Heart left ventricle (tissue), 16 donors: ENCODE measurements around the gene CCM2. TPM values are rescaled to one million over a fixed set of nuclear protein-coding genes. Genes with fewer than 3 reads are reported as not detected.

Source experiments
- ATAC-seq, 4 donors: fragments of 200-7000 bp; cut with Tn5 transposase; one replicate each; pipeline ENCODE4 v1.9.1; 2020 to 2022; ENCODE audit warnings: moderate library complexity in 4 of 4, mild to moderate bottlenecking in 3 of 4, moderate number of reproducible peaks in 1 of 4
- DNase-seq, 5 donors: peaks; one replicate each; pipeline ENCODE4 v3.0.0-alpha.2; 2020
- H3K27ac ChIP-seq, 12 donors: fragments of 200-600 bp; sonication (generic) in 4 of 12; one replicate each; pipeline versions ENCODE4 v1.5.0 to v1.8.0; 2016 to 2022; ENCODE audit warnings: mild to moderate bottlenecking in 2 of 12
- H3K27me3 ChIP-seq, 9 donors: fragments of 200-600 bp; sonication (generic) in 2 of 9; one replicate each; pipeline versions ENCODE4 v1.5.1 to v1.8.0; 2016 to 2022; ENCODE audit warnings: mild to moderate bottlenecking in 3 of 9
- H3K36me3 ChIP-seq, 9 donors: fragments of 200-600 bp; sonication (generic) in 2 of 9; one replicate each; pipeline versions ENCODE4 v1.5.0 to v1.8.0; 2018 to 2022; ENCODE audit warnings: mild to moderate bottlenecking in 2 of 9
- H3K4me1 ChIP-seq, 12 donors: fragments of 200-600 bp; sonication (generic) in 4 of 12; one replicate each; pipeline versions ENCODE4 v1.5.0 to v1.8.0; 2016 to 2022; ENCODE audit warnings: mild to moderate bottlenecking in 3 of 12
- H3K4me3 ChIP-seq, 12 donors: fragments of 200-600 bp; sonication (generic) in 4 of 12; one replicate each; pipeline versions ENCODE4 v1.5.0 to v1.8.0; 2017 to 2022; ENCODE audit warnings: mild to moderate bottlenecking in 9 of 12, moderate library complexity in 4 of 12
- H3K9me3 ChIP-seq, 12 donors: fragments of 200-600 bp; sonication (generic) in 4 of 12; one replicate each; pipeline versions ENCODE4 v1.5.0 to v1.8.0; 2016 to 2022; ENCODE audit warnings: mild to moderate bottlenecking in 1 of 12
- POLR2A ChIP-seq, 2 donors: fragments of 450-650 bp; IDR thresholded peaks; one replicate each; pipeline ENCODE4 v1.6.1; 2017; ENCODE audit warnings: antibody characterized with exemption in 2 of 2, mild to moderate bottlenecking in 2 of 2, moderate library complexity in 2 of 2
- WGBS, 4 donors: extraction: QIAGEN DNeasy Blood & Tissue Kit in 2 of 4; methylation state at CpG; one replicate each; pipeline versions ENCODE4 v1.1.5 to v1.1.7; 2013 to 2018; 5-methylcytosine and 5-hydroxymethylcytosine counted together
- intact Hi-C, 10 donors: fragments of 100-400 bp; cut with DNase I; formaldehyde crosslinking; loops; one replicate each; pipeline versions ENCODE4 v1.11.1 to v1.14.2; 2022
- polyA plus RNA-seq, 2 donors: library from polyadenylated mRNA; stranded (reverse); fragments of 200-250 nt; gene quantifications; one replicate each; pipeline ENCODE4 v1.2.3, GENCODE V29; 2013
- total RNA-seq, 9 donors: library from RNA; depleted of rRNA in 2 of 9; stranded (reverse); fragments of >200 nt in 2 of 9; fragmentation: NEBNext Ultra II Directional in 3 of 9; extraction: Animal tissue kit (Norgen Biotek cat#: 25700) in 3 of 9; gene quantifications; one replicate each; pipeline versions ENCODE4 v1.1.0 to v1.2.4, GENCODE V29; 2016 to 2023
- TF ChIP-seq, protein P1 (sequence below), 12 donors: fragments of 200-600 bp; sonication (generic) in 4 of 12; IDR thresholded peaks; one replicate each; pipeline versions ENCODE4 v1.5.0 to v1.8.0; 2018 to 2022; ENCODE audit warnings: antibody characterized with exemption in 12 of 12, mild to moderate bottlenecking in 5 of 12
- donor health status: ischemic (EF 13 %, LVEDD 7.1; RV severe dilation, severe dysfunction).
- donor health status: healthy with polysubstance abuse.
- donor health status: DM: no; HTN: yes; CAD: no.
- donor health status: DM: no; HTN: no; CAD: no.
- donor health status: ischemic (EF 25% LVEDD 6.9; RV normal size, moderate dysfunction).
- donor health status: ischemic (EF 25% LVEDD 5.7; RV mildly dilated, moderate dysfunction).
- donor health status: healthy.
- donor health status: DM: yes; HTN: yes; CAD: no.
- donor health status: ischemic (EF 35%, LVEDD 5.7; RV mildly dilated, moderate dysfunction).
- donor health status: nonischemic (EF 11% LVEDD 7.7; RV severe dilation, severe dysfunction).
- donor health status: DM: yes; HTN: yes; CAD: no.
- donor health status: PGD.
- donor health status: ischemic (EF 29% LVEDD 5.4; RV normal size, mild dysfunction).
- donor health status: nonischemic (EF 23%, LVEDD 6.1; RV moderate dilation, normal function).

Gene CCM2
- total and polyA plus RNA-seq, 11 donors: 24.7 to 68.2 (median 35.3) TPM

GRCh38 chr7:45065031-45065995 lies 65.3 kb downstream of the CCM2 start:
- DNase-seq (no peak), ATAC-seq (peak in 2 of 4 donors; percentile 23 to 37)
- no peaks in the 10 kb centered on the region for H3K27me3 ChIP-seq
- no peak for TF ChIP-seq POLR2A (IDR thresholded peaks at IDR 0.05)
- TF ChIP-seq, protein P1, sequence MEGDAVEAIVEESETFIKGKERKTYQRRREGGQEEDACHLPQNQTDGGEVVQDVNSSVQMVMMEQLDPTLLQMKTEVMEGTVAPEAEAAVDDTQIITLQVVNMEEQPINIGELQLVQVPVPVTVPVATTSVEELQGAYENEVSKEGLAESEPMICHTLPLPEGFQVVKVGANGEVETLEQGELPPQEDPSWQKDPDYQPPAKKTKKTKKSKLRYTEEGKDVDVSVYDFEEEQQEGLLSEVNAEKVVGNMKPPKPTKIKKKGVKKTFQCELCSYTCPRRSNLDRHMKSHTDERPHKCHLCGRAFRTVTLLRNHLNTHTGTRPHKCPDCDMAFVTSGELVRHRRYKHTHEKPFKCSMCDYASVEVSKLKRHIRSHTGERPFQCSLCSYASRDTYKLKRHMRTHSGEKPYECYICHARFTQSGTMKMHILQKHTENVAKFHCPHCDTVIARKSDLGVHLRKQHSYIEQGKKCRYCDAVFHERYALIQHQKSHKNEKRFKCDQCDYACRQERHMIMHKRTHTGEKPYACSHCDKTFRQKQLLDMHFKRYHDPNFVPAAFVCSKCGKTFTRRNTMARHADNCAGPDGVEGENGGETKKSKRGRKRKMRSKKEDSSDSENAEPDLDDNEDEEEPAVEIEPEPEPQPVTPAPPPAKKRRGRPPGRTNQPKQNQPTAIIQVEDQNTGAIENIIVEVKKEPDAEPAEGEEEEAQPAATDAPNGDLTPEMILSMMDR (IDR thresholded peaks at IDR 0.05): no peak
- intact Hi-C loops: no loop called here
- no peaks in the 10 kb centered on the region for H3K9me3 ChIP-seq
- peaks cover 0 to 31% (median 0%) of the 10 kb centered on the region in 12 donors for H3K4me1 ChIP-seq
- peaks cover 0 to 82% (median 60%) of the 10 kb centered on the region in 9 donors for H3K36me3 ChIP-seq
- 76 to 95% (median 85%) methylated on average over 12 of the region's 12 CpGs for WGBS, 4 donors
- H3K4me3 ChIP-seq: no peak overlapping the region
- H3K27ac ChIP-seq: no peak overlapping the region

- ATAC-seq (no peak), DNase-seq (no peak)
- Histone ChIP-seq H3K4me3 (no peak overlapping the region), H3K4me1 (peaks cover 0 to 22% (median 0%) of the 10 kb centered on the region in 12 donors), H3K27me3 (no peaks in the 10 kb centered on the region), H3K36me3 (peaks cover 0 to 90% (median 71%) of the 10 kb centered on the region in 9 donors), H3K27ac (no peak overlapping the region), H3K9me3 (no peaks in the 10 kb centered on the region)
- intact Hi-C loops: no loop called here
- TF ChIP-seq, protein P1 (IDR thresholded peaks at IDR 0.05): no peak
- TF ChIP-seq POLR2A (IDR thresholded peaks at IDR 0.05): no peak
- WGBS, 4 donors: 88 to 91% (median 88%) methylated on average over 7 of the region's 7 CpGs
These were observed 66.4 kb downstream of the CCM2 start for GRCh38 chr7:45066409-45066808.

DNA sequence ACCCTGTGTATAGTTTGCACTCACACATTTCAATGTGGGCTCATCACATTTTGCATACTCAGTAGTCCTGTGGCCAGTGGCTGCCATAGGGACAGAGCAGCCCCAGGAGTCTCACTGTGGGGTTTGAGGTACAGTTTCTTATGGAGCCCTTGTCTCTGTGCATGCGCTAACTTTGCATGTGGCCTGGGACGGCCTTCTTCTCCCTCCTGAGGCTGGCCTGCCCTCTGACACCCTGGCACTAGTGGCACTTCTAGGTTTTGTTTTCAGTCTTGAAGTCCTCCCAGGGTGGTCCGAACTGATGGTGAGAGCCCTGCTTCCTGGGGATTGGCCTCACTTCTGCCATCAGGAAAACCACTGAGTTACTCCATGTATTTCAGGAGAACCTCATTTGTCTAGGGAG lies 67.6 kb downstream of the CCM2 start:
- WGBS, 4 donors: 97 to 100% (median 98%) methylated on average over 2 to 3 of the region's 3 CpGs
- intact Hi-C loops: no loop called here
- H3K27ac ChIP-seq: no peak overlapping the region
- H3K36me3 ChIP-seq: peaks cover 0 to 95% (median 82%) of the 10 kb centered on the region in 9 donors
- H3K4me3 ChIP-seq: no peak overlapping the region
- ATAC-seq (no peak), DNase-seq (no peak)
- TF ChIP-seq, protein P1 (IDR thresholded peaks at IDR 0.05): no peak
- no peak for TF ChIP-seq POLR2A (IDR thresholded peaks at IDR 0.05)
- H3K4me1 ChIP-seq: peaks cover 0 to 11% (median 0%) of the 10 kb centered on the region in 12 donors
- H3K9me3 ChIP-seq: no peaks in the 10 kb centered on the region
- no peaks in the 10 kb centered on the region for H3K27me3 ChIP-seq

DNA sequence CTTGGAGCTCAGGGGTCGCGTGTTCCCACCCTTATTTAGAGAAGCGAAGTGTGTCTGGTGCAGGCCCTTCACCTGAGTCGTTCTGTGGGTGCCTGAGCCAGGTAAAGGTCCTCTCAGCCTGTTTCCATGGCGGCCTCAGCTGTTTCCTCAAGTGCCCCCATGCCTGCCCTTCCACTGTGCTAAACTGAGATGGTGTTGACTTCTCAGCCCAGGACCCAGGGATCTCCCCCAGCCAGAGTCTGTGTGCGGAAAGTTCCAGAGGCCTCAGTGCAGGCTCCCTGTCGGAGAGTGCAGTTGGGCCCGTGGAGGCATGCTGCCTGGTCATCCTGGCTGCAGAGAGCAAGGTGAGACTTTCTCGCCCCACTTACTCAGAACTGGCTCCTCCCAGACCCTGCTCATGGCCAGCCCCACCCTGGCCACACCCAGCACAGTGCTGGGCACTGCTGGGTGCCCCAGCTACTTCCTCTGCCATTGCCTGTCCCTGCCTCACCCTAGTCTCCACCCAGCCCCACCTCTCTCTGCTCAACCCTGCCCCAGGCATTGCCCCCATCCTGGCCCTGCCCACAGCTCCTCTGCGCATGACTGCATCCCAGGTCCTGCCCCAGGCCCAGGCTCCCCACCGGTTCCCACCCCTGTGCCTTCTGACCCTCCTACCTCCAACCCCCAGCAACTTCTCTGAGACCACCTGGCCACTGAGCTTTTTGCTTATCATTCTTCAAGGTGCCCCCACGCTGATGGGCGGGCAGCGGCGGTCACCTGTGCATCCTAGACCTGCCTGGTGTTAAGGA lies 68.4 kb downstream of the CCM2 start:
- no peak overlapping the region for H3K27ac ChIP-seq
- no peaks in the 10 kb centered on the region for H3K9me3 ChIP-seq
- DNase-seq (no peak), ATAC-seq (peak in 1 of 4 donors; percentile 22)
- intact Hi-C loops: no loop called here
- TF ChIP-seq, protein P1 (IDR thresholded peaks at IDR 0.05): no peak
- TF ChIP-seq POLR2A (IDR thresholded peaks at IDR 0.05): no peak
- no peak overlapping the region for H3K4me3 ChIP-seq
- H3K36me3 ChIP-seq: peaks cover 0 to 100% (median 91%) of the 10 kb centered on the region in 9 donors
- H3K27me3 ChIP-seq: no peaks in the 10 kb centered on the region
- 92 to 96% (median 94%) methylated on average over 12 to 15 of the region's 15 CpGs for WGBS, 4 donors
- H3K4me1 ChIP-seq: peaks cover 0 to 4% (median 0%) of the 10 kb centered on the region in 12 donors
